Neural progenitor cell (in vitro differentiated cells): Measurements from ENCODE around the gene TSPYL2. TPM values are rescaled to one million over a fixed set of nuclear protein-coding genes. Genes with fewer than 3 reads are reported as not detected.

Experiments used
- DNase-seq: peaks from one replicate; pipeline ENCODE4 v3.0.0-alpha.2; 2016; ENCODE audit warnings: low spot score
- H2AFZ ChIP-seq: fragments of 200-600 bp; sonication (generic); replicated peaks from 2 replicates; pipeline ENCODE4 v1.6.1; 2016; ENCODE audit warnings: antibody characterized with exemption
- H3F3A ChIP-seq: fragments of 200-600 bp; sonication (generic); 2 replicates; pipeline ENCODE4 v1.6.1; 2016; ENCODE audit warnings: antibody characterized with exemption, low read depth
- H3K27ac ChIP-seq: fragments of 200-600 bp; sonication (generic); 2 replicates; pipeline ENCODE4 v1.5.1; 2016; ENCODE audit warnings: mild to moderate bottlenecking
- H3K27me3 ChIP-seq: fragments of 200-600 bp; sonication (generic); 2 replicates; pipeline ENCODE4 v1.6.1; 2016; ENCODE audit warnings: mild to moderate bottlenecking, moderate library complexity
- H3K36me3 ChIP-seq: fragments of 200-600 bp; sonication (generic); 2 replicates; pipeline ENCODE4 v1.5.1; 2016
- H3K4me1 ChIP-seq: fragments of 200-600 bp; sonication (generic); 2 replicates; pipeline ENCODE4 v1.6.1; 2016; ENCODE audit warnings: mixed run types
- H3K4me2 ChIP-seq: fragments of 200-600 bp; sonication (generic); 2 replicates; pipeline ENCODE4 v1.6.1; 2016
- H3K4me3 ChIP-seq: fragments of 200-600 bp; sonication (generic); 2 replicates; pipeline ENCODE4 v1.5.1; 2016
- H3K79me2 ChIP-seq: fragments of 200-600 bp; sonication (generic); 2 replicates; pipeline ENCODE4 v1.6.1; 2016; ENCODE audit warnings: low read depth
- H3K9ac ChIP-seq: fragments of 200-600 bp; sonication (generic); 2 replicates; pipeline ENCODE4 v1.6.1; 2016
- H3K9me3 ChIP-seq: fragments of 200-600 bp; sonication (generic); 2 replicates; pipeline ENCODE4 v1.5.1; 2016; ENCODE audit warnings: low read depth
- H4K20me1 ChIP-seq: fragments of 200-600 bp; sonication (generic); 2 replicates; pipeline ENCODE4 v1.6.1; 2016; ENCODE audit warnings: low read depth
- H3K27ac Mint-ChIP-seq: 3 replicates; pipeline ENCODE4 v1.8.0; 2021; ENCODE audit warnings: mixed read lengths
- H3K27me3 Mint-ChIP-seq: 2 replicates; pipeline ENCODE4 v1.8.0; 2022; ENCODE audit warnings: low read depth, mild to moderate bottlenecking, inconsistent platforms, moderate library complexity, mixed read lengths; ENCODE audit not compliant: insufficient read depth
- H3K36me3 Mint-ChIP-seq: 3 replicates; pipeline ENCODE4 v1.8.0; 2021; ENCODE audit warnings: mixed read lengths
- H3K4me1 Mint-ChIP-seq: 3 replicates; pipeline ENCODE4 v1.8.0; 2021; ENCODE audit warnings: mixed read lengths
- H3K4me3 Mint-ChIP-seq: 3 replicates; pipeline ENCODE4 v1.8.0; 2021; ENCODE audit warnings: mild to moderate bottlenecking, moderate library complexity, mixed read lengths
- H3K9me3 Mint-ChIP-seq: 3 replicates; pipeline ENCODE4 v1.8.0; 2020; ENCODE audit warnings: mixed read lengths
- EZH2 ChIP-seq: fragments of 200-600 bp; sonication (generic); IDR thresholded peaks from 2 replicates; pipeline ENCODE4 v1.6.1; 2017; ENCODE audit warnings: antibody characterized with exemption, mild to moderate bottlenecking, moderate library complexity
- EZH2phosphoT487 ChIP-seq: fragments of 200-600 bp; sonication (generic); IDR thresholded peaks from 2 replicates; pipeline ENCODE4 v1.6.1; 2017; ENCODE audit warnings: antibody characterized with exemption
- total RNA-seq: library from RNA; depleted of rRNA; stranded (reverse); fragments of >200 nt; gene quantifications from 2 replicates; pipeline ENCODE4 v1.2.3, GENCODE V29; 2015; ENCODE audit warnings: low replicate concordance
- TF ChIP-seq, protein P1 (sequence below): fragments of 200-600 bp; sonication (generic); IDR thresholded peaks from 2 replicates; pipeline ENCODE4 v1.5.1; 2017; ENCODE audit warnings: antibody characterized with exemption, mild to moderate bottlenecking

Gene TSPYL2
- total RNA-seq, 1 donor from 2014 or later: 37.1 TPM

DNA sequence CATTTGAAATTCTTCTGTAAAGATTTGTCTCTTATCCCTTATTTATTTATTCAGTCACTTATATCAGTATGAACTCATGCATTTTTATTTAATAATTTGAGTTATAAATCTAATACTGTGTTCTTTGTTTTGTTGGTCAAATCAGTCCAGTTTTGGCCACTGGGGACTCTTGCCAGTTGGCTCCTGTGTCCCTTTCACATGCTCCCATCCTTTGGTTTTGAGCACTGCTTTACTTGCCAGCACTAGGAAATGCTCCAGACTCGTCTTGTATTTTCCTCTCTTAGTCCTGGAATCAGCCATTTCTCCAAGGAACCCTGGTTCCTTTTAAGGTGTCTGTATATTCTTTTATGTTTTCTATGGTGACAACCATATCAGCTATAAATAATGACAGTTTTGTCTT lies 39.8 kb downstream of the TSPYL2 start:
- Histone ChIP-seq H3K4me3 (no peak overlapping the region), H3K9ac (no peak overlapping the region), H3K4me1 (no peaks in the 10 kb centered on the region), H3K36me3 (no peaks in the 10 kb centered on the region), H3F3A (no peaks in the 10 kb centered on the region), H2AFZ (no peak overlapping the region), H3K4me2 (no peak overlapping the region), H3K9me3 (peaks cover 11% of the 10 kb centered on the region), H4K20me1 (no peaks in the 10 kb centered on the region), H3K27ac (no peak overlapping the region), H3K79me2 (no peaks in the 10 kb centered on the region), H3K27me3 (no peaks in the 10 kb centered on the region)
- H3K4me3 Mint-ChIP-seq: no peak overlapping the region
- peaks cover 4% of the 10 kb centered on the region for H3K9me3 Mint-ChIP-seq
- no peaks in the 10 kb centered on the region for H3K27me3 Mint-ChIP-seq
- no peaks in the 10 kb centered on the region for H3K4me1 Mint-ChIP-seq
- TF ChIP-seq, protein P1, sequence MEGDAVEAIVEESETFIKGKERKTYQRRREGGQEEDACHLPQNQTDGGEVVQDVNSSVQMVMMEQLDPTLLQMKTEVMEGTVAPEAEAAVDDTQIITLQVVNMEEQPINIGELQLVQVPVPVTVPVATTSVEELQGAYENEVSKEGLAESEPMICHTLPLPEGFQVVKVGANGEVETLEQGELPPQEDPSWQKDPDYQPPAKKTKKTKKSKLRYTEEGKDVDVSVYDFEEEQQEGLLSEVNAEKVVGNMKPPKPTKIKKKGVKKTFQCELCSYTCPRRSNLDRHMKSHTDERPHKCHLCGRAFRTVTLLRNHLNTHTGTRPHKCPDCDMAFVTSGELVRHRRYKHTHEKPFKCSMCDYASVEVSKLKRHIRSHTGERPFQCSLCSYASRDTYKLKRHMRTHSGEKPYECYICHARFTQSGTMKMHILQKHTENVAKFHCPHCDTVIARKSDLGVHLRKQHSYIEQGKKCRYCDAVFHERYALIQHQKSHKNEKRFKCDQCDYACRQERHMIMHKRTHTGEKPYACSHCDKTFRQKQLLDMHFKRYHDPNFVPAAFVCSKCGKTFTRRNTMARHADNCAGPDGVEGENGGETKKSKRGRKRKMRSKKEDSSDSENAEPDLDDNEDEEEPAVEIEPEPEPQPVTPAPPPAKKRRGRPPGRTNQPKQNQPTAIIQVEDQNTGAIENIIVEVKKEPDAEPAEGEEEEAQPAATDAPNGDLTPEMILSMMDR: no peak
- no peak for TF ChIP-seq EZH2
- H3K27ac Mint-ChIP-seq: no peak overlapping the region
- DNase-seq: no peak
- peaks cover 3% of the 10 kb centered on the region for H3K36me3 Mint-ChIP-seq

DNA sequence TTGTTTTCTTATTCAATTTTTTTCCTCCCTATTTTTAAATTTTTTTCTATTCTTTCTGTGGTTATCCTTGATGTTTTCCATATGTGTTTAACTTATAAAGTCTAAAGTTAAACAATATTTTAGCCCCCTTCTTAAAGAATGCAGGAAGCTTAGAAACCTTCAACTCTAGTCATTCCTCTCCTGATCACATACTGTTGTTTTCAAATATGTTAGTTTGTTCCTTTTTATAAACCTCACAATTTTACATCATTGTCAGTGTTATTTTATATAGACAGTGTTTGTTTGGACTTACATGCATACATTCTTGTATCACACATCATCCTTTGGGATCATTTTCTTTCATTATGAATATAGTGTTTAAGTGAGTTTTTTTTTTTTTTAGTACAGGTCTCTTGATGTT lies 43.3 kb downstream of the TSPYL2 start:
- H3K4me3 ChIP-seq: no peak overlapping the region
- Mint-ChIP-seq H3K4me1 (no peaks in the 10 kb centered on the region), H3K27me3 (no peaks in the 10 kb centered on the region), H3K36me3 (peaks cover 1% of the 10 kb centered on the region), H3K4me3 (no peak overlapping the region), H3K9me3 (peaks cover 4% of the 10 kb centered on the region), H3K27ac (no peak overlapping the region)
- no peaks in the 10 kb centered on the region for H3K36me3 ChIP-seq
- no peak overlapping the region for H3K4me2 ChIP-seq
- H3K9me3 ChIP-seq: peaks cover 11% of the 10 kb centered on the region
- no peaks in the 10 kb centered on the region for H3K4me1 ChIP-seq
- no peaks in the 10 kb centered on the region for H3F3A ChIP-seq
- no peaks in the 10 kb centered on the region for H3K79me2 ChIP-seq
- TF ChIP-seq EZH2phosphoT487 (no peak), EZH2 (no peak)
- TF ChIP-seq, protein P1: no peak
- H4K20me1 ChIP-seq: no peaks in the 10 kb centered on the region
- DNase-seq: no peak
- no peak overlapping the region for H3K9ac ChIP-seq
- no peak overlapping the region for H2AFZ ChIP-seq
- H3K27ac ChIP-seq: no peak overlapping the region
- H3K27me3 ChIP-seq: no peaks in the 10 kb centered on the region

- Mint-ChIP-seq H3K36me3 (peaks cover 1% of the 10 kb centered on the region), H3K4me1 (no peaks in the 10 kb centered on the region), H3K27me3 (no peaks in the 10 kb centered on the region), H3K27ac (no peak overlapping the region), H3K4me3 (no peak overlapping the region), H3K9me3 (peaks cover 4% of the 10 kb centered on the region)
- Histone ChIP-seq H3K9me3 (peaks cover 11% of the 10 kb centered on the region), H3K27ac (no peak overlapping the region), H4K20me1 (no peaks in the 10 kb centered on the region), H3K4me1 (no peaks in the 10 kb centered on the region), H3K9ac (no peak overlapping the region), H3K79me2 (no peaks in the 10 kb centered on the region), H3K27me3 (no peaks in the 10 kb centered on the region), H3K36me3 (no peaks in the 10 kb centered on the region), H3K4me2 (no peak overlapping the region), H2AFZ (no peak overlapping the region), H3F3A (no peaks in the 10 kb centered on the region), H3K4me3 (no peak overlapping the region)
- TF ChIP-seq, protein P1: no peak
- TF ChIP-seq EZH2phosphoT487 (no peak), EZH2 (no peak)
- no peak for DNase-seq
Observed at GRCh38 chrX:53126377-53126776, 44.2 kb downstream of the TSPYL2 start.
